WTC11 (cell line): ENCODE measurements around the gene NBEAL1. TPM values are rescaled to one million over a fixed set of nuclear protein-coding genes. Genes with fewer than 3 reads are reported as not detected.

Experiments
- ATAC-seq: fragments of 200-7000 bp; cut with Tn5 transposase; 2 replicates; pipeline ENCODE4 v1.10.0; 2021; ENCODE audit warnings: mild to moderate bottlenecking, moderate library complexity
- CTCF ChIA-PET: fragments of 300-600 bp; sonication (Branson Sonifier 250); formaldehyde crosslinking; loops from one replicate; lab custom pipeline; 2021; ENCODE audit warnings: antibody characterized with exemption; lab: Charles Lee
- POLR2A ChIA-PET: fragments of 350-600 bp; sonication (Branson Sonifier 250); formaldehyde crosslinking; loops from one replicate; lab custom pipeline; 2021; ENCODE audit warnings: antibody characterized with exemption; lab: Charles Lee
- DNase-seq: peaks from one replicate; pipeline ENCODE4 v3.0.0; 2021; ENCODE audit warnings: low spot score
- H3K27ac Mint-ChIP-seq: 2 replicates; pipeline ENCODE4 v1.8.0; 2021; ENCODE audit warnings: mixed read lengths
- H3K27me3 Mint-ChIP-seq: 2 replicates; pipeline ENCODE4 v1.8.0; 2021; ENCODE audit warnings: low read depth, mild to moderate bottlenecking, moderate library complexity, mixed read lengths
- H3K36me3 Mint-ChIP-seq: 2 replicates; pipeline ENCODE4 v1.8.0; 2021; ENCODE audit warnings: mixed read lengths
- H3K4me1 Mint-ChIP-seq: 2 replicates; pipeline ENCODE4 v1.8.0; 2022; ENCODE audit warnings: mixed read lengths
- H3K4me3 Mint-ChIP-seq: 2 replicates; pipeline ENCODE4 v1.8.0; 2021; ENCODE audit warnings: mild to moderate bottlenecking, moderate library complexity, mixed read lengths
- H3K9me3 Mint-ChIP-seq: 2 replicates; pipeline ENCODE4 v1.8.0; 2021; ENCODE audit warnings: mixed read lengths
- AFF4 ChIP-seq: sonication (generic); formaldehyde crosslinking; IDR thresholded peaks from 2 replicates; pipeline ENCODE4 v1.8.1; 2023; ENCODE audit warnings: mild to moderate bottlenecking, missing genetic modification reagents, borderline replicate concordance
- CREM ChIP-seq: sonication (generic); formaldehyde crosslinking; IDR thresholded peaks from 2 replicates; pipeline ENCODE4 v1.8.1; 2022; ENCODE audit warnings: mild to moderate bottlenecking, missing genetic modification reagents, moderate library complexity
- E2F5 ChIP-seq: sonication (generic); formaldehyde crosslinking; IDR thresholded peaks from 2 replicates; pipeline ENCODE4 v1.8.1; 2022; ENCODE audit warnings: mild to moderate bottlenecking, moderate library complexity, missing genetic modification reagents
- EMX1 ChIP-seq: fragments of 250-450 bp; sonication (Bioruptor Pico); IDR thresholded peaks from 2 replicates; pipeline ENCODE4 v1.8.0; 2021; ENCODE audit warnings: mild to moderate bottlenecking
- GABPB1 ChIP-seq: sonication (generic); formaldehyde crosslinking; IDR thresholded peaks from 2 replicates; pipeline ENCODE4 v1.8.1; 2023; ENCODE audit warnings: mild to moderate bottlenecking, missing genetic modification reagents
- MXD4 ChIP-seq: fragments of 250-450 bp; sonication (Bioruptor Pico); IDR thresholded peaks from 2 replicates; pipeline ENCODE4 v1.8.0; 2021; ENCODE audit warnings: mild to moderate bottlenecking, moderate library complexity, borderline replicate concordance
- MYBL2 ChIP-seq: sonication (generic); formaldehyde crosslinking; IDR thresholded peaks from 2 replicates; pipeline ENCODE4 v1.8.1; 2023; ENCODE audit warnings: mild to moderate bottlenecking, moderate library complexity, missing genetic modification reagents
- NFE2L1 ChIP-seq: sonication (generic); formaldehyde crosslinking; IDR thresholded peaks from 2 replicates; pipeline ENCODE4 v1.8.1; 2023; ENCODE audit warnings: missing genetic modification reagents
- NR1H2 ChIP-seq: sonication (generic); formaldehyde crosslinking; IDR thresholded peaks from 2 replicates; pipeline ENCODE4 v1.9.0; 2021; ENCODE audit warnings: mild to moderate bottlenecking, moderate library complexity, missing genetic modification reagents
- NR3C1 ChIP-seq: sonication (generic); formaldehyde crosslinking; conservative IDR thresholded peaks from 2 replicates; pipeline ENCODE4 v1.8.1; 2023; ENCODE audit warnings: low read depth, mild to moderate bottlenecking, missing genetic modification reagents
- SOX15 ChIP-seq: fragments of 250-450 bp; sonication (Bioruptor Pico); IDR thresholded peaks from 2 replicates; pipeline ENCODE4 v1.9.0; 2021; ENCODE audit warnings: mild to moderate bottlenecking
- TEAD1 ChIP-seq: sonication (generic); formaldehyde crosslinking; IDR thresholded peaks from 2 replicates; pipeline ENCODE4 v1.8.0; 2022; ENCODE audit warnings: mild to moderate bottlenecking, missing genetic modification reagents
- ZNF138 ChIP-seq: sonication (generic); formaldehyde crosslinking; conservative IDR thresholded peaks from 2 replicates; pipeline ENCODE4 v1.8.1; 2022; ENCODE audit warnings: mild to moderate bottlenecking, moderate library complexity, missing genetic modification reagents
- ZNF396 ChIP-seq: fragments of 250-450 bp; sonication (Bioruptor Pico); IDR thresholded peaks from 2 replicates; pipeline ENCODE4 v1.8.0; 2021; ENCODE audit warnings: mild to moderate bottlenecking, moderate library complexity, borderline replicate concordance
- ZNF416 ChIP-seq: fragments of 250-450 bp; sonication (Bioruptor Pico); IDR thresholded peaks from 2 replicates; pipeline ENCODE4 v1.9.0; 2021; ENCODE audit warnings: mild to moderate bottlenecking, inconsistent platforms
- ZNF512 ChIP-seq: sonication (generic); formaldehyde crosslinking; IDR thresholded peaks from 2 replicates; pipeline ENCODE4 v1.8.1; 2022; ENCODE audit warnings: missing genetic modification reagents, borderline replicate concordance
- ZNF532 ChIP-seq: fragments of 250-450 bp; sonication (Bioruptor Pico); IDR thresholded peaks from 2 replicates; pipeline ENCODE4 v1.9.0; 2021; ENCODE audit warnings: mild to moderate bottlenecking, borderline replicate concordance
- ZSCAN18 ChIP-seq: fragments of 250-450 bp; sonication (Bioruptor Pico); IDR thresholded peaks from 2 replicates; pipeline ENCODE4 v2.1.2; 2022; ENCODE audit warnings: mild to moderate bottlenecking, moderate library complexity
- total RNA-seq: library from RNA; stranded (reverse); gene quantifications from 3 replicates; pipeline ENCODE4 v1.2.3, GENCODE V29; 2021

The NBEAL1 gene
- total RNA-seq, 1 experiment from 2014 or later, result 10.5 TPM

- H3K9me3 Mint-ChIP-seq, result no peaks in the 10 kb centered on the region
- TF ChIP-seq GABPB1 (CRISPR knock-in tag), result 0 out of 2 replicates have a peak, but pooled peaks have one; percentile 37
- no peak for TF ChIP-seq ZNF532
- peaks cover 20% of the 10 kb centered on the region for H3K4me1 Mint-ChIP-seq
- ChIA-PET CTCF (no interaction called here), POLR2A (no interaction called here)
- 0 out of 2 replicates have a peak overlapping the region, but pooled peaks have one; percentile 14 for H3K4me3 Mint-ChIP-seq
- DNase-seq, result no peak
- no peaks in the 10 kb centered on the region for H3K36me3 Mint-ChIP-seq
- H3K27me3 Mint-ChIP-seq, result peaks cover 4% of the 10 kb centered on the region
- no peak for ATAC-seq
- 0 out of 2 replicates have a peak overlapping the region, but pooled peaks have one; percentile 64 for H3K27ac Mint-ChIP-seq
Observed at GRCh38 chr2:203016716-203017115, 2.0 kb downstream of the NBEAL1 start.

GRCh38 chr2:203018181-203018580, 3.5 kb downstream of the NBEAL1 start:
- POLR2A ChIA-PET, result no interaction called here
- H3K4me1 Mint-ChIP-seq, result peaks cover 20% of the 10 kb centered on the region
- DNase-seq (no peak), ATAC-seq (no peak)
- H3K9me3 Mint-ChIP-seq, result no peaks in the 10 kb centered on the region
- no peak for TF ChIP-seq EMX1 (CRISPR knock-in tag)
- TF ChIP-seq CREM (CRISPR knock-in tag), result no peak
- TF ChIP-seq MYBL2 (CRISPR knock-in tag), result no peak
- no peak for TF ChIP-seq AFF4 (CRISPR knock-in tag)
- TF ChIP-seq NR1H2, result no peak
- TF ChIP-seq NFE2L1 (CRISPR knock-in tag), result no peak
- no peak for TF ChIP-seq E2F5 (CRISPR knock-in tag)
- no peak for TF ChIP-seq ZNF138 (CRISPR knock-in tag)
- TF ChIP-seq SOX15, result no peak
- no peak for TF ChIP-seq NR3C1 (CRISPR knock-in tag)
- no peak for TF ChIP-seq ZNF396
- TF ChIP-seq ZNF512 (CRISPR knock-in tag), result no peak
- no peak for TF ChIP-seq TEAD1 (CRISPR knock-in tag)
- TF ChIP-seq ZNF416 (CRISPR knock-in tag), result no peak
- no peak for TF ChIP-seq ZSCAN18
- no peak for TF ChIP-seq MXD4
- H3K36me3 Mint-ChIP-seq, result no peaks in the 10 kb centered on the region
- peak overlapping the region; percentile 36 for H3K4me3 Mint-ChIP-seq
- H3K27ac Mint-ChIP-seq, result peak overlapping the region; percentile 60; the same call in 1 of the 2 replicates
- H3K27me3 Mint-ChIP-seq, result no peaks in the 10 kb centered on the region
- CTCF ChIA-PET, result no interaction called here
